H9 (cell line): ENCODE results near the gene ZNF784. TPM values are rescaled to one million over a fixed set of nuclear protein-coding genes. Genes with fewer than 3 reads are reported as not detected.
A peak's percentile ranks its signal among the peaks of the same experiment; 100 is the strongest.

ENCODE experiments used
- DNase-seq: peaks from one replicate; pipeline ENCODE4 v3.0.0-alpha.2; 2017
- H2AFZ ChIP-seq: one replicate; pipeline ENCODE4 v1.6.1; 2013; ENCODE audit warnings: mild to moderate bottlenecking, low read length, control low read depth, moderate library complexity
- H2AK5ac ChIP-seq: 2 replicates; pipeline ENCODE4 v1.6.1; 2013; ENCODE audit warnings: low read length, control low read depth, mixed read lengths; ENCODE audit not compliant: insufficient read length
- H2BK120ac ChIP-seq: one replicate; pipeline ENCODE4 v1.6.1; 2013; ENCODE audit warnings: low read depth, mild to moderate bottlenecking, low read length, control low read depth, inconsistent platforms; ENCODE audit not compliant: poor library complexity, severe bottlenecking
- H2BK12ac ChIP-seq: 2 replicates; pipeline ENCODE4 v1.6.1; 2013; ENCODE audit warnings: low read length, control low read depth, mixed read lengths, low read depth; ENCODE audit not compliant: insufficient read length
- H2BK15ac ChIP-seq: 2 replicates; pipeline ENCODE4 v1.6.1; 2013; ENCODE audit warnings: low read depth, low read length, control low read depth
- H2BK20ac ChIP-seq: one replicate; pipeline ENCODE4 v1.6.1; 2013; ENCODE audit warnings: low read depth, mild to moderate bottlenecking, low read length, control low read depth, inconsistent platforms; ENCODE audit not compliant: poor library complexity, severe bottlenecking
- H2BK5ac ChIP-seq: 2 replicates; pipeline ENCODE4 v1.6.1; 2013; ENCODE audit warnings: low read length, control low read depth, mixed read lengths; ENCODE audit not compliant: insufficient read length
- H3K14ac ChIP-seq: 2 replicates; pipeline ENCODE4 v1.6.1; 2013; ENCODE audit warnings: low read length, control low read depth; ENCODE audit not compliant: insufficient read depth
- H3K18ac ChIP-seq: 2 replicates; pipeline ENCODE4 v1.6.1; 2013; ENCODE audit warnings: low read depth, mild to moderate bottlenecking, mixed read lengths, low read length, control low read depth; ENCODE audit not compliant: insufficient read length
- H3K23ac ChIP-seq: 2 replicates; pipeline ENCODE4 v1.6.1; 2013; ENCODE audit warnings: low read length, control low read depth, mixed read lengths, low read depth; ENCODE audit not compliant: insufficient read length
- H3K23me2 ChIP-seq: 2 replicates; pipeline ENCODE4 v1.6.1; 2013; ENCODE audit warnings: low read depth, mild to moderate bottlenecking, mixed read lengths, low read length, control low read depth; ENCODE audit not compliant: insufficient read length, poor library complexity, severe bottlenecking
- H3K27ac ChIP-seq: 2 replicates; pipeline ENCODE4 v1.5.1; 2013; ENCODE audit warnings: low read length, control low read depth, mixed read lengths, low read depth; ENCODE audit not compliant: insufficient read length
- H3K27me3 ChIP-seq: 2 replicates; pipeline ENCODE4 v1.6.1; 2013; ENCODE audit warnings: low read length, control low read depth, inconsistent platforms; ENCODE audit not compliant: insufficient read depth
- H3K4ac ChIP-seq: 2 replicates; pipeline ENCODE4 v1.6.1; 2013; ENCODE audit warnings: low read depth, mild to moderate bottlenecking, control low read depth, inconsistent platforms, low read length, moderate library complexity
- H3K4me1 ChIP-seq: 2 replicates; pipeline ENCODE4 v1.6.1; 2013; ENCODE audit warnings: low read length, control low read depth, inconsistent platforms; ENCODE audit not compliant: insufficient read depth
- H3K4me2 ChIP-seq: 2 replicates; pipeline ENCODE4 v1.6.1; 2013; ENCODE audit warnings: low read length, control low read depth, mixed read lengths; ENCODE audit not compliant: insufficient read length, insufficient read depth
- H3K56ac ChIP-seq: 2 replicates; pipeline ENCODE4 v1.6.1; 2013; ENCODE audit warnings: low read depth, mild to moderate bottlenecking, mixed read lengths, low read length, control low read depth; ENCODE audit not compliant: insufficient read length
- H3K79me1 ChIP-seq: 2 replicates; pipeline ENCODE4 v1.6.1; 2013; ENCODE audit warnings: low read depth, mild to moderate bottlenecking, moderate library complexity, low read length, control low read depth, inconsistent platforms; ENCODE audit not compliant: insufficient read depth, poor library complexity, severe bottlenecking
- H3K79me2 ChIP-seq: 2 replicates; pipeline ENCODE4 v1.6.1; 2013; ENCODE audit warnings: low read length, control low read depth, inconsistent platforms; ENCODE audit not compliant: insufficient read depth
- H3K9ac ChIP-seq: 2 replicates; pipeline ENCODE4 v1.6.1; 2013; ENCODE audit warnings: low read length, control low read depth, mixed read lengths; ENCODE audit not compliant: insufficient read length; ENCODE audit errors: extremely low read depth
- H3K9me3 ChIP-seq: one replicate; pipeline ENCODE4 v1.6.1; 2013; ENCODE audit warnings: low read depth, low read length, inconsistent platforms; ENCODE audit not compliant: control insufficient read depth
- H3T11ph ChIP-seq: one replicate; pipeline ENCODE4 v1.6.1; 2013; ENCODE audit warnings: mild to moderate bottlenecking, low read length, control low read depth, inconsistent platforms
- H4K20me1 ChIP-seq: one replicate; pipeline ENCODE4 v1.6.1; 2013; ENCODE audit not compliant: control insufficient read depth, insufficient read length, insufficient read depth
- H4K5ac ChIP-seq: 2 replicates; pipeline ENCODE4 v1.6.1; 2013; ENCODE audit warnings: low read depth, mild to moderate bottlenecking, mixed read lengths, low read length, control low read depth; ENCODE audit not compliant: insufficient read length
- H4K8ac ChIP-seq: replicated peaks from 2 replicates; pipeline ENCODE4 v1.6.1; 2013; ENCODE audit warnings: low read length, control low read depth, mixed read lengths, low read depth; ENCODE audit not compliant: insufficient read length
- H4K91ac ChIP-seq: 2 replicates; pipeline ENCODE4 v1.6.1; 2013; ENCODE audit warnings: low read depth, mild to moderate bottlenecking, moderate library complexity, mixed read lengths, low read length, control low read depth; ENCODE audit not compliant: insufficient read length
- H3K27ac Mint-ChIP-seq, 3 experiments: 2 replicates in 2 of 3; 3 replicates in 1 of 3; pipeline ENCODE4 v1.8.0; 2020 to 2021; ENCODE audit warnings: mixed read lengths in 3 of 3, mild to moderate bottlenecking in 1 of 3, moderate library complexity in 1 of 3
- H3K27me3 Mint-ChIP-seq: 2 replicates; pipeline ENCODE4 v1.8.0; 2021; ENCODE audit warnings: low read depth, mild to moderate bottlenecking, moderate library complexity, mixed read lengths
- H3K36me3 Mint-ChIP-seq, 3 experiments: 2 replicates in 2 of 3; 3 replicates in 1 of 3; pipeline ENCODE4 v1.8.0; 2020 to 2021; ENCODE audit warnings: low read depth in 3 of 3, mixed read lengths in 3 of 3; ENCODE audit not compliant: insufficient read depth in 1 of 3
- H3K4me1 Mint-ChIP-seq, 2 experiments: 2 replicates each; pipeline ENCODE4 v1.8.0; 2020; ENCODE audit warnings: mixed read lengths in 2 of 2
- H3K4me3 Mint-ChIP-seq, 2 experiments: 2 replicates in 1 of 2; 3 replicates in 1 of 2; pipeline ENCODE4 v1.8.0; 2020 to 2021; ENCODE audit warnings: mild to moderate bottlenecking in 2 of 2, mixed read lengths in 2 of 2, moderate library complexity in 1 of 2
- H3K9me3 Mint-ChIP-seq, 2 experiments: 2 replicates in 1 of 2; 3 replicates in 1 of 2; pipeline ENCODE4 v1.8.0; 2020; ENCODE audit warnings: mild to moderate bottlenecking in 2 of 2, mixed read lengths in 2 of 2, moderate library complexity in 1 of 2
- WGBS: extraction: QIAGEN DNeasy Blood & Tissue Kit; methylation state at CpG from one replicate; pipeline ENCODE4 v1.1.7; 2013; ENCODE audit warnings: missing lambda C conversion rate, low lambda C conversion rate, mixed read lengths; ENCODE audit not compliant: insufficient read length; ENCODE audit errors: extremely low coverage; 5-methylcytosine and 5-hydroxymethylcytosine counted together
- total RNA-seq: library from RNA; stranded (reverse); gene quantifications from 2 replicates; pipeline ENCODE4 v1.2.1, GENCODE V29; 2021
- TF ChIP-seq, protein P1 (sequence below): fragments of 200-600 bp; sonication (generic); conservative IDR thresholded peaks from 3 replicates; pipeline ENCODE4 v1.8.0; 2021; ENCODE audit warnings: antibody characterized with exemption, mild to moderate bottlenecking

Gene ZNF784
- total RNA-seq, 1 experiment from 2014 or later: 10.7 TPM

GRCh38 chr19:55605207-55605636 is 19.1 kb downstream of the ZNF784 start:
- Histone ChIP-seq H3K27ac (peak overlapping the region; percentile 91), H3K79me1 (peaks cover 4% of the 10 kb centered on the region), H3K23me2 (peaks cover 8% of the 10 kb centered on the region), H3K27me3 (no peaks in the 10 kb centered on the region), H2AK5ac (no peak overlapping the region), H2BK15ac (no peak overlapping the region), H3K18ac (peak overlapping the region; percentile 68), H4K8ac (no peak overlapping the region), H2BK20ac (no peak overlapping the region), H3K9me3 (no peaks in the 10 kb centered on the region), H3K23ac (no peak overlapping the region), H2BK12ac (no peak overlapping the region), H3K56ac (no peak overlapping the region), H4K91ac (no peak overlapping the region), H3K4me2 (peak overlapping the region; percentile 91), H3K14ac (peak overlapping the region; percentile 74), H2BK120ac (no peak overlapping the region), H4K20me1 (no peaks in the 10 kb centered on the region), H2BK5ac (no peak overlapping the region), H2AFZ (no peak overlapping the region), H3T11ph (no peak overlapping the region), H4K5ac (no peak overlapping the region), H3K4ac (no peak overlapping the region), H3K79me2 (no peaks in the 10 kb centered on the region; the same call in 1 of the 2 replicates), H3K4me1 (peaks cover 4% of the 10 kb centered on the region; the same call in 1 of the 2 replicates), H3K9ac (no peak overlapping the region)
- H3K27me3 Mint-ChIP-seq: no peaks in the 10 kb centered on the region
- H3K4me3 Mint-ChIP-seq: peak overlapping the region; percentile 74 to 87
- TF ChIP-seq, protein P1, sequence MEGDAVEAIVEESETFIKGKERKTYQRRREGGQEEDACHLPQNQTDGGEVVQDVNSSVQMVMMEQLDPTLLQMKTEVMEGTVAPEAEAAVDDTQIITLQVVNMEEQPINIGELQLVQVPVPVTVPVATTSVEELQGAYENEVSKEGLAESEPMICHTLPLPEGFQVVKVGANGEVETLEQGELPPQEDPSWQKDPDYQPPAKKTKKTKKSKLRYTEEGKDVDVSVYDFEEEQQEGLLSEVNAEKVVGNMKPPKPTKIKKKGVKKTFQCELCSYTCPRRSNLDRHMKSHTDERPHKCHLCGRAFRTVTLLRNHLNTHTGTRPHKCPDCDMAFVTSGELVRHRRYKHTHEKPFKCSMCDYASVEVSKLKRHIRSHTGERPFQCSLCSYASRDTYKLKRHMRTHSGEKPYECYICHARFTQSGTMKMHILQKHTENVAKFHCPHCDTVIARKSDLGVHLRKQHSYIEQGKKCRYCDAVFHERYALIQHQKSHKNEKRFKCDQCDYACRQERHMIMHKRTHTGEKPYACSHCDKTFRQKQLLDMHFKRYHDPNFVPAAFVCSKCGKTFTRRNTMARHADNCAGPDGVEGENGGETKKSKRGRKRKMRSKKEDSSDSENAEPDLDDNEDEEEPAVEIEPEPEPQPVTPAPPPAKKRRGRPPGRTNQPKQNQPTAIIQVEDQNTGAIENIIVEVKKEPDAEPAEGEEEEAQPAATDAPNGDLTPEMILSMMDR: no peak
- peak; percentile 97 for DNase-seq
- peak overlapping the region; percentile 68 to 99 (median 98); a peak in 5 of 7 replicates for H3K27ac Mint-ChIP-seq
- peaks cover 14 to 25% (median 23%) of the 10 kb centered on the region in 3 experiments for H3K36me3 Mint-ChIP-seq
- no CpG with 5 or more reads among the region's 43 CpGs for WGBS
- peaks cover 33% of the 10 kb centered on the region in 2 experiments for H3K4me1 Mint-ChIP-seq
- H3K9me3 Mint-ChIP-seq: peaks cover 2 to 4% of the 10 kb centered on the region in 2 experiments; a peak in 1 of 5 replicates
